GM12878 (cell line): ENCODE results near the gene SRSF5. TPM values are rescaled to one million over a fixed set of nuclear protein-coding genes. Genes with fewer than 3 reads are reported as not detected.

Experiments used
- ATAC-seq: fragments of 200-7000 bp; cut with Tn5 transposase; 3 replicates; pipeline ENCODE4 v1.9.1; 2020; ENCODE audit warnings: mild to moderate bottlenecking, moderate library complexity
- BruUV-seq: library from RNA; stranded (reverse); fragments of 400-500 nt; replicated peaks from 2 replicates; lab custom pipeline; 2021; lab: Mats Ljungman, UMichigan
- CTCF ChIA-PET: fragments of 300-600 bp; sonication (Branson Sonifier 250); formaldehyde crosslinking; extraction: SDS; loops from one replicate; lab custom pipeline; 2021; ENCODE audit warnings: inconsistent platforms; lab: Yijun Ruan, JAX
- POLR2A ChIA-PET: fragments of 350-600 bp; formaldehyde crosslinking; extraction: SDS; loops from one replicate; lab custom pipeline; 2021; ENCODE audit warnings: inconsistent platforms; lab: Charles Lee
- RAD21 ChIA-PET: fragments of 300-600 bp; sonication (Branson Sonifier 250); formaldehyde crosslinking; loops from one replicate; lab custom pipeline; 2023; ENCODE audit warnings: antibody characterized with exemption; ENCODE audit not compliant: unreplicated experiment; lab: Charles Lee
- SMC1A ChIA-PET: fragments of 300-600 bp; sonication (Branson Sonifier 250); formaldehyde crosslinking; loops from one replicate; lab custom pipeline; 2023; ENCODE audit not compliant: unreplicated experiment, uncharacterized antibody; lab: Charles Lee
- DNase-seq: peaks from one replicate; pipeline ENCODE4 v3.0.0-alpha.2; 2011; ENCODE audit warnings: low read depth, low spot score
- FAIRE-seq: peaks from 3 replicates; lab custom pipeline; 2011; peaks lifted over from hg19 to GRCh38; lab: Jason Lieb, UNC
- H2AFZ ChIP-seq: 2 replicates; pipeline ENCODE4 v1.6.0; 2011; ENCODE audit warnings: low read depth, low read length, control low read depth; ENCODE audit not compliant: control insufficient read depth
- H3K27ac ChIP-seq: 2 replicates; pipeline ENCODE4 v1.5.1; 2011; ENCODE audit warnings: control low read depth; ENCODE audit not compliant: control insufficient read depth, insufficient read depth
- H3K27me3 ChIP-seq, 2 experiments: replicated peaks in 1 of 2; 2 replicates each; pipeline versions ENCODE4 v1.6.0 to v1.6.1; 2011; ENCODE audit warnings: low read length in 1 of 2; ENCODE audit not compliant: control insufficient read depth in 2 of 2, insufficient read depth in 2 of 2
- H3K36me3 ChIP-seq, 2 experiments: 2 replicates each; pipeline ENCODE4 v1.5.1; 2011; ENCODE audit warnings: low read length in 1 of 2; ENCODE audit not compliant: control insufficient read depth in 2 of 2, insufficient read depth in 2 of 2
- H3K4me1 ChIP-seq: 2 replicates; pipeline ENCODE4 v1.6.1; 2011; ENCODE audit warnings: mild to moderate bottlenecking, low read length, moderate library complexity, mixed read lengths; ENCODE audit not compliant: control insufficient read depth, insufficient read depth
- H3K4me2 ChIP-seq: 2 replicates; pipeline ENCODE4 v1.6.0; 2011; ENCODE audit warnings: control low read depth; ENCODE audit not compliant: control insufficient read depth, insufficient read depth
- H3K4me3 ChIP-seq: fragments of 200-600 bp; sonication (generic); 2 replicates; pipeline ENCODE4 v1.5.1; 2016
- H3K79me2 ChIP-seq: 2 replicates; pipeline ENCODE4 v1.6.0; 2011; ENCODE audit warnings: low read length; ENCODE audit not compliant: control insufficient read depth, insufficient read depth
- H3K9ac ChIP-seq: 2 replicates; pipeline ENCODE4 v1.8.0; 2011; ENCODE audit warnings: low read length, control low read depth, mixed read lengths; ENCODE audit not compliant: control insufficient read depth, insufficient read depth
- H3K9me3 ChIP-seq: replicated peaks from 3 replicates; pipeline ENCODE4 v1.5.1; 2011; ENCODE audit warnings: mild to moderate bottlenecking, low read length; ENCODE audit not compliant: control insufficient read depth, insufficient read depth
- H4K20me1 ChIP-seq: 2 replicates; pipeline ENCODE4 v1.6.0; 2011; ENCODE audit not compliant: control insufficient read depth, insufficient read depth
- MTA2 ChIP-seq: fragments of 450-650 bp; IDR thresholded peaks from 2 replicates; pipeline ENCODE4 v1.6.1; 2016; ENCODE audit warnings: low read depth, mild to moderate bottlenecking, moderate library complexity
- NFIC ChIP-seq: IDR thresholded peaks from 2 replicates; pipeline ENCODE4 v1.6.1; 2012; ENCODE audit warnings: low read depth, mild to moderate bottlenecking, inconsistent platforms, low read length, moderate library complexity
- NR2F1 ChIP-seq: fragments of 450-650 bp; conservative IDR thresholded peaks from 2 replicates; pipeline ENCODE4 v1.6.1; 2017; ENCODE audit warnings: mild to moderate bottlenecking
- RAD51 ChIP-seq: fragments of 450-650 bp; IDR thresholded peaks from 2 replicates; pipeline ENCODE4 v1.6.1; 2016; ENCODE audit warnings: moderate library complexity, mild to moderate bottlenecking, inconsistent platforms
- SKIL ChIP-seq: fragments of 450-650 bp; IDR thresholded peaks from 2 replicates; pipeline ENCODE4 v1.6.1; 2017; ENCODE audit warnings: mild to moderate bottlenecking, low read depth, inconsistent platforms; ENCODE audit not compliant: poor library complexity, severe bottlenecking
- STAT3 ChIP-seq: IDR thresholded peaks from 2 replicates; pipeline ENCODE4 v1.6.1; 2011; ENCODE audit warnings: low read depth, low read length, improper control_type of control experiment
- ZNF217 ChIP-seq: fragments of 450-650 bp; IDR thresholded peaks from 2 replicates; pipeline ENCODE4 v1.6.1; 2017; ENCODE audit warnings: antibody characterized with exemption, mild to moderate bottlenecking
- WGBS: methylation state at CpG from one replicate; pipeline ENCODE4 v1.1.6; 2016; ENCODE audit warnings: low lambda C conversion rate; ENCODE audit not compliant: insufficient replicate concordance, insufficient coverage; ENCODE audit errors: missing lambda C conversion rate; 5-methylcytosine and 5-hydroxymethylcytosine counted together
- in situ Hi-C: fragments of 300-500 bp; cut with MboI; formaldehyde crosslinking; loops from 9 replicates; pipeline ENCODE4 v1.14.3; 2018; ENCODE audit warnings: mixed read lengths
- intact Hi-C: fragments of 100-400 bp; cut with micrococcal nuclease; formaldehyde crosslinking; loops from one replicate; pipeline ENCODE4 v1.14.2; 2022; ENCODE audit not compliant: unreplicated experiment
- polyA plus RNA-seq, 11 experiments: library from polyadenylated mRNA; depleted of rRNA in 4 of 11; unstranded in 6 of 11; stranded (reverse) in 5 of 11; fragments of >200 nt; fragmentation: Nextera tagmentation in 4 of 11; fragmentation: Illumina TruSeq in 1 of 11; extraction: Ambion mirVana in 4 of 11; extraction: Trizol in 1 of 11; gene quantifications; 1 replicate in 1 of 11; 2 replicates in 10 of 11; pipeline versions ENCODE4 v1.2.1 to v1.2.3, GENCODE V29; 2011 to 2016; ENCODE audit warnings: inconsistent platforms in 2 of 11, missing spikeins in 2 of 11, low read depth in 1 of 11
- small RNA-seq: library from RNA; depleted of rRNA; stranded (forward); fragments of <200 nt; gene quantifications from one replicate; pipeline ENCODE3, GENCODE V24; 2014
- total RNA-seq, 4 experiments: library from RNA; depleted of rRNA in 3 of 4; stranded (reverse); fragments of >200 nt in 3 of 4; fragmentation: Illumina TruSeq in 1 of 4; extraction: Trizol in 1 of 4; gene quantifications; 2 replicates each; pipeline versions ENCODE4 v1.2.1 to v1.2.3, GENCODE V29; 2013 to 2021
- TF ChIP-seq, protein P1 (sequence below): fragments of 450-650 bp; conservative IDR thresholded peaks from 2 replicates; pipeline ENCODE4 v1.6.1; 2017; ENCODE audit warnings: mild to moderate bottlenecking, moderate library complexity

The SRSF5 gene
- total and polyA plus RNA-seq, 10 of the 15 experiments (the other 5 are each of a cell fraction or from before 2014, with no cell fraction given) = 136 to 453 (median 275) TPM

DNA sequence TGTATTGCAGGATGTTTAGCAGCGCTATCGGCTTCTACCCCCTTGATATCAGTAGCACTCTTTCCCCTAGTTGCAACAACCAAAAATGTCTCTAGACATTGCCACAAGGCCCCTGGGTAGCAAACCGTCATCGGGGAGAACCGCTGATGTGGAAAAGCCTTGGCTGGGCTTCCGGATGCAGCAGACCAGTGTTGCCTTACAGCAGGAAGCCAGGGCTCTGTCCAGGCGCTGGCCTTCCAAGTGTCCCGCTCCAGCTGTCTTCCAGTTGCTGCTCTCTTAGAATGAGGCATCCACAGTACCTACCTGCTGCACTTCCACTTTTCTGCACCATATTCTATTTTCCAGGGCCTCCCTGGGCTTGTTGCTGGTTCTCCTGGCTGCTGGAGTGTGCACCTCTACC, 52.7 kb downstream of the SRSF5 start (continued):
- TF ChIP-seq NFIC (no peak), NR2F1 (no peak)

DNA sequence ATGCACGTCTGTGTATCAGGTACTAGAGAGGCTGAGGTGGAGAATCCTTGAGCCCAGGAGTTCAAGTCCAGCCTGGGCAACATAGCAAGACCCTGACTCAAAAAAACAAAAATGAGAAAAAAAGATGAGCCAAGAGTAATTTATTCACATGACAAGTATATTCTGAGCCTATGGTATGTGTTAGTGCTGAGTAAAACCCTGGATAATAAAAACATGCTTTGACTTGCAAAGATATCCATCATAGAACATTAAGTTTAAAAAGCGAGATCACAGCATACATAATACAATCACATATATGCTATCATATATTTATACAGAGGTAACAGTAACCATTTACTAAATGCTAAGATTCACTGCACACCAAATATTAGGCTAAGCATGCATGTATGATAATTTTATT, 54.0 kb downstream of the SRSF5 start:
- ChIA-PET POLR2A (no interaction called here), RAD21 (no interaction called here), CTCF (no interaction called here), SMC1A (interaction anchor here (1.0 kb wide), 1 partner anchor 207 kb away, joined by 4 read pairs; no protein-coding TSS in a partner anchor)
- Histone ChIP-seq H3K4me2 (no peak overlapping the region), H3K36me3 (no peaks in the 10 kb centered on the region), H3K27ac (no peak overlapping the region), H3K9ac (no peak overlapping the region), H3K4me3 (no peak overlapping the region), H3K9me3 (no peaks in the 10 kb centered on the region), H3K79me2 (no peaks in the 10 kb centered on the region), H2AFZ (no peak overlapping the region), H3K27me3 (no peaks in the 10 kb centered on the region; a peak in 1 of 4 replicates), H4K20me1 (no peaks in the 10 kb centered on the region), H3K4me1 (no peaks in the 10 kb centered on the region)
- in situ Hi-C loops (no loop called here), intact Hi-C loops (no loop called here)
- ATAC-seq = no peak
- no peak for TF ChIP-seq ZNF217
- no peak for TF ChIP-seq MTA2
- no peak for TF ChIP-seq SKIL
- TF ChIP-seq, protein P1, sequence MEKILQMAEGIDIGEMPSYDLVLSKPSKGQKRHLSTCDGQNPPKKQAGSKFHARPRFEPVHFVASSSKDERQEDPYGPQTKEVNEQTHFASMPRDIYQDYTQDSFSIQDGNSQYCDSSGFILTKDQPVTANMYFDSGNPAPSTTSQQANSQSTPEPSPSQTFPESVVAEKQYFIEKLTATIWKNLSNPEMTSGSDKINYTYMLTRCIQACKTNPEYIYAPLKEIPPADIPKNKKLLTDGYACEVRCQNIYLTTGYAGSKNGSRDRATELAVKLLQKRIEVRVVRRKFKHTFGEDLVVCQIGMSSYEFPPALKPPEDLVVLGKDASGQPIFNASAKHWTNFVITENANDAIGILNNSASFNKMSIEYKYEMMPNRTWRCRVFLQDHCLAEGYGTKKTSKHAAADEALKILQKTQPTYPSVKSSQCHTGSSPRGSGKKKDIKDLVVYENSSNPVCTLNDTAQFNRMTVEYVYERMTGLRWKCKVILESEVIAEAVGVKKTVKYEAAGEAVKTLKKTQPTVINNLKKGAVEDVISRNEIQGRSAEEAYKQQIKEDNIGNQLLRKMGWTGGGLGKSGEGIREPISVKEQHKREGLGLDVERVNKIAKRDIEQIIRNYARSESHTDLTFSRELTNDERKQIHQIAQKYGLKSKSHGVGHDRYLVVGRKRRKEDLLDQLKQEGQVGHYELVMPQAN = no peak
- no peak for TF ChIP-seq RAD51
- TF ChIP-seq STAT3 = no peak
- WGBS = 21% methylated on average over 2 of the region's 2 CpGs
- no peak for DNase-seq
- BruUV-seq = no TSS peak
- FAIRE-seq = no peak

Small RNA genes within 50 kb of the gene (small RNA-seq; reads per million reads assigned to genes)
- gene RF00614 = not detected

Other genes with a start within 250 kb of the SRSF5 start
- gene CCDC177, start 192.3 kb upstream of the SRSF5 start, total RNA-seq (2014; rRNA removed) = not detected in 2 replicates
- not detected in 2 replicates for gene CCDC177, start 192.3 kb upstream of the SRSF5 start, total RNA-seq (2014; rRNA removed; fragmentation: Illumina TruSeq; extraction: Trizol)
- gene CCDC177, start 192.3 kb upstream of the SRSF5 start, total RNA-seq (2021) = not detected in 2 replicates
- gene CCDC177, start 192.3 kb upstream of the SRSF5 start, polyA plus RNA-seq (2011; rRNA removed) = not detected in 2 replicates
- not detected in 2 replicates for gene CCDC177, start 192.3 kb upstream of the SRSF5 start, polyA plus RNA-seq (2014; fragmentation: Illumina TruSeq; extraction: Trizol)
- not detected for gene CCDC177, start 192.3 kb upstream of the SRSF5 start, polyA plus RNA-seq (2014; fragmentation: Nextera tagmentation; extraction: Ambion mirVana)
- not detected in 2 replicates for gene CCDC177, start 192.3 kb upstream of the SRSF5 start, polyA plus RNA-seq (2014; rRNA removed)
- not detected for gene CCDC177, start 192.3 kb upstream of the SRSF5 start, polyA plus RNA-seq (2016; fragmentation: Nextera tagmentation; extraction: Ambion mirVana)
- gene SUSD6, start 155.5 kb upstream of the SRSF5 start, total RNA-seq (2014; rRNA removed) = 6.9 and 8.3 TPM in 2 replicates
- 11.0 and 11.1 TPM in 2 replicates for gene SUSD6, start 155.5 kb upstream of the SRSF5 start, total RNA-seq (2014; rRNA removed; fragmentation: Illumina TruSeq; extraction: Trizol)
- 39.8 and 40.1 TPM in 2 replicates for gene SUSD6, start 155.5 kb upstream of the SRSF5 start, total RNA-seq (2021)
- 11.3 and 16.7 TPM in 2 replicates for gene SUSD6, start 155.5 kb upstream of the SRSF5 start, polyA plus RNA-seq (2011; rRNA removed)
- gene SUSD6, start 155.5 kb upstream of the SRSF5 start, polyA plus RNA-seq (2014; fragmentation: Illumina TruSeq; extraction: Trizol) = 19.4 and 23.7 TPM in 2 replicates
- gene SUSD6, start 155.5 kb upstream of the SRSF5 start, polyA plus RNA-seq (2014; fragmentation: Nextera tagmentation; extraction: Ambion mirVana) = 1 to 10 TPM; 6.6 to 9.4 TPM
- gene SUSD6, start 155.5 kb upstream of the SRSF5 start, polyA plus RNA-seq (2014; rRNA removed) = 25.8 and 31.1 TPM in 2 replicates
- 10 to 100 TPM; 27.1 to 33.7 TPM for gene SUSD6, start 155.5 kb upstream of the SRSF5 start, polyA plus RNA-seq (2016; fragmentation: Nextera tagmentation; extraction: Ambion mirVana)
- gene SLC10A1, start 30.1 kb downstream of the SRSF5 start, total RNA-seq (2014; rRNA removed) = not detected in 2 replicates
- not detected in 2 replicates for gene SLC10A1, start 30.1 kb downstream of the SRSF5 start, total RNA-seq (2014; rRNA removed; fragmentation: Illumina TruSeq; extraction: Trizol)
- not detected in 2 replicates for gene SLC10A1, start 30.1 kb downstream of the SRSF5 start, total RNA-seq (2021)
- gene SLC10A1, start 30.1 kb downstream of the SRSF5 start, polyA plus RNA-seq (2011; rRNA removed) = not detected in 2 replicates
- not detected in 2 replicates for gene SLC10A1, start 30.1 kb downstream of the SRSF5 start, polyA plus RNA-seq (2014; fragmentation: Illumina TruSeq; extraction: Trizol)
- gene SLC10A1, start 30.1 kb downstream of the SRSF5 start, polyA plus RNA-seq (2014; fragmentation: Nextera tagmentation; extraction: Ambion mirVana) = not detected
- not detected in 2 replicates for gene SLC10A1, start 30.1 kb downstream of the SRSF5 start, polyA plus RNA-seq (2014; rRNA removed)
- under 1 TPM; 0.15 to 0.16 TPM for gene SLC10A1, start 30.1 kb downstream of the SRSF5 start, polyA plus RNA-seq (2016; fragmentation: Nextera tagmentation; extraction: Ambion mirVana)
- not detected in 2 replicates for gene SMOC1, start 112.3 kb downstream of the SRSF5 start, total RNA-seq (2014; rRNA removed)
- gene SMOC1, start 112.3 kb downstream of the SRSF5 start, total RNA-seq (2014; rRNA removed; fragmentation: Illumina TruSeq; extraction: Trizol) = not detected in 2 replicates
- 0.26 TPM in 1 of 2 replicates, not detected in the other for gene SMOC1, start 112.3 kb downstream of the SRSF5 start, total RNA-seq (2021)
- gene SMOC1, start 112.3 kb downstream of the SRSF5 start, polyA plus RNA-seq (2011; rRNA removed) = 0.03 TPM in 1 of 2 replicates, not detected in the other
- not detected in 2 replicates for gene SMOC1, start 112.3 kb downstream of the SRSF5 start, polyA plus RNA-seq (2014; fragmentation: Illumina TruSeq; extraction: Trizol)
- gene SMOC1, start 112.3 kb downstream of the SRSF5 start, polyA plus RNA-seq (2014; fragmentation: Nextera tagmentation; extraction: Ambion mirVana) = not detected
- gene SMOC1, start 112.3 kb downstream of the SRSF5 start, polyA plus RNA-seq (2014; rRNA removed) = 0.03 TPM in 1 of 2 replicates, not detected in the other
- gene SMOC1, start 112.3 kb downstream of the SRSF5 start, polyA plus RNA-seq (2016; fragmentation: Nextera tagmentation; extraction: Ambion mirVana) = under 1 TPM in 1 of 2 experiments, not detected in 1; 0.14 TPM